ENCODE results near the gene ZBTB8B.
"Not testable (repeated sequence)": the region's sequence is repeated elsewhere in the genome, so short reads cannot be mapped to it uniquely, and the experiment has no call there.

Gene ZBTB8B

GRCh38 chr1:32454726-32455125 lies 10.1 kb upstream of the ZBTB8B start:
- TF ChIP-seq EZH2phosphoT487 (IDR thresholded peaks at IDR 0.05; ENCODE audit: low read depth) (no peak), CTCF (IDR thresholded peaks at IDR 0.05; ENCODE audit: low read depth, low read length) (no peak)
- H3K9ac ChIP-seq (ENCODE audit: low read length): no peak overlapping the region
- H3K27me3 ChIP-seq (ENCODE audit: low read depth, low read length): no peaks in the 10 kb centered on the region
- H3K4me2 ChIP-seq (ENCODE audit: low read length): no peak overlapping the region
- no peaks in the 10 kb centered on the region for H4K20me1 ChIP-seq (ENCODE audit: insufficient read depth, low read length)
- no peak overlapping the region for H2AFZ ChIP-seq (ENCODE audit: low read depth, low read length)
- no peaks in the 10 kb centered on the region for H3K4me1 ChIP-seq (ENCODE audit: low read length)
- no peak overlapping the region for H3K27ac ChIP-seq (ENCODE audit: low read length)
- H3K36me3 ChIP-seq (replicated peaks; ENCODE audit: low read depth, low read length): no peaks in the 10 kb centered on the region
- H3K9me3 ChIP-seq (ENCODE audit: insufficient read depth, low read length): no peaks in the 10 kb centered on the region
- no peaks in the 10 kb centered on the region for H3K79me2 ChIP-seq (ENCODE audit: low read length)
- H3K4me3 ChIP-seq (ENCODE audit: low read length): no peak overlapping the region

- H3K9me3 ChIP-seq (ENCODE audit: insufficient read depth, low read length): no peaks in the 10 kb centered on the region
- no peaks in the 10 kb centered on the region for H3K27me3 ChIP-seq (ENCODE audit: low read depth, low read length)
- no peak overlapping the region for H3K4me3 ChIP-seq (ENCODE audit: low read length)
- H3K36me3 ChIP-seq (replicated peaks; ENCODE audit: low read depth, low read length): no peaks in the 10 kb centered on the region
- no peak overlapping the region for H2AFZ ChIP-seq (ENCODE audit: low read depth, low read length)
- H3K79me2 ChIP-seq (ENCODE audit: low read length): no peaks in the 10 kb centered on the region
- no peaks in the 10 kb centered on the region for H3K4me1 ChIP-seq (ENCODE audit: low read length)
- TF ChIP-seq EZH2phosphoT487 (IDR thresholded peaks at IDR 0.05; ENCODE audit: low read depth) (no peak), CTCF (IDR thresholded peaks at IDR 0.05; ENCODE audit: low read depth, low read length) (no peak)
- H3K27ac ChIP-seq (ENCODE audit: low read length): no peak overlapping the region
- no peaks in the 10 kb centered on the region for H4K20me1 ChIP-seq (ENCODE audit: insufficient read depth, low read length)
- H3K9ac ChIP-seq (ENCODE audit: low read length): no peak overlapping the region
- H3K4me2 ChIP-seq (ENCODE audit: low read length): no peak overlapping the region
Measured at GRCh38 chr1:32455958-32456357, 8.9 kb upstream of the ZBTB8B start.

GRCh38 chr1:32458798-32459197 lies 6.1 kb upstream of the ZBTB8B start:
- H3K9me3 ChIP-seq (ENCODE audit: insufficient read depth, low read length); H3K27me3 ChIP-seq (ENCODE audit: low read depth, low read length); H3K36me3 ChIP-seq (replicated peaks; ENCODE audit: low read depth, low read length); H3K27ac ChIP-seq (ENCODE audit: low read length); H3K4me2 ChIP-seq (ENCODE audit: low read length); H3K79me2 ChIP-seq (ENCODE audit: low read length); H3K9ac ChIP-seq (ENCODE audit: low read length); H3K4me3 ChIP-seq (ENCODE audit: low read length); H2AFZ ChIP-seq (ENCODE audit: low read depth, low read length); H3K4me1 ChIP-seq (ENCODE audit: low read length); H4K20me1 ChIP-seq (ENCODE audit: insufficient read depth, low read length): not testable (repeated sequence)

GRCh38 chr1:32462977-32463376 lies 1.9 kb upstream of the ZBTB8B start:
- H3K4me2 ChIP-seq (ENCODE audit: low read length); H3K4me1 ChIP-seq (ENCODE audit: low read length); H3K27ac ChIP-seq (ENCODE audit: low read length); H3K36me3 ChIP-seq (replicated peaks; ENCODE audit: low read depth, low read length); H2AFZ ChIP-seq (ENCODE audit: low read depth, low read length); H3K4me3 ChIP-seq (ENCODE audit: low read length); H3K79me2 ChIP-seq (ENCODE audit: low read length); H3K9me3 ChIP-seq (ENCODE audit: insufficient read depth, low read length); H3K27me3 ChIP-seq (ENCODE audit: low read depth, low read length); H3K9ac ChIP-seq (ENCODE audit: low read length); H4K20me1 ChIP-seq (ENCODE audit: insufficient read depth, low read length): not testable (repeated sequence)

GRCh38 chr1:32464191-32464715 lies 619 bp upstream of the ZBTB8B start:
- Histone ChIP-seq H3K36me3 (replicated peaks; ENCODE audit: low read depth, low read length) (no peaks in the 10 kb centered on the region), H3K27ac (ENCODE audit: low read length) (no peak overlapping the region), H3K4me1 (ENCODE audit: low read length) (peaks cover 2% of the 10 kb centered on the region; the same call in 1 of the 2 replicates), H2AFZ (ENCODE audit: low read depth, low read length) (no peak overlapping the region), H4K20me1 (ENCODE audit: insufficient read depth, low read length) (no peaks in the 10 kb centered on the region), H3K9me3 (ENCODE audit: insufficient read depth, low read length) (no peaks in the 10 kb centered on the region), H3K27me3 (ENCODE audit: low read depth, low read length) (no peaks in the 10 kb centered on the region), H3K4me3 (ENCODE audit: low read length) (no peak overlapping the region), H3K9ac (ENCODE audit: low read length) (no peak overlapping the region), H3K79me2 (ENCODE audit: low read length) (no peaks in the 10 kb centered on the region), H3K4me2 (ENCODE audit: low read length) (no peak overlapping the region)
- no peak for TF ChIP-seq CTCF (IDR thresholded peaks at IDR 0.05; ENCODE audit: low read depth, low read length)
- TF ChIP-seq EZH2phosphoT487 (IDR thresholded peaks at IDR 0.05; ENCODE audit: low read depth): no peak

Measured in OCI-LY3 (cell line).